Thyroid gland (tissue), 4 donors: Measurements from ENCODE around the gene MAD1L1.

ENCODE experiments used
- POLR2A ChIP-seq, 2 donors: fragments of 450-650 bp; IDR thresholded peaks; one replicate each; pipeline ENCODE4 v1.6.1; 2017; ENCODE audit warnings: antibody characterized with exemption in 2 of 2, mild to moderate bottlenecking in 2 of 2, moderate library complexity in 1 of 2
- TF ChIP-seq, protein P1 (sequence below), 6 experiments: fragments of 200-600 bp in 3 of 6; fragments of 450-650 bp in 3 of 6; sonication (generic) in 3 of 6; IDR thresholded peaks; one replicate each; pipeline ENCODE4 v1.5.1; 2016 to 2019; ENCODE audit warnings: antibody characterized with exemption in 6 of 6, mild to moderate bottlenecking in 2 of 6, inconsistent platforms in 1 of 6, moderate library complexity in 1 of 6

DNA sequence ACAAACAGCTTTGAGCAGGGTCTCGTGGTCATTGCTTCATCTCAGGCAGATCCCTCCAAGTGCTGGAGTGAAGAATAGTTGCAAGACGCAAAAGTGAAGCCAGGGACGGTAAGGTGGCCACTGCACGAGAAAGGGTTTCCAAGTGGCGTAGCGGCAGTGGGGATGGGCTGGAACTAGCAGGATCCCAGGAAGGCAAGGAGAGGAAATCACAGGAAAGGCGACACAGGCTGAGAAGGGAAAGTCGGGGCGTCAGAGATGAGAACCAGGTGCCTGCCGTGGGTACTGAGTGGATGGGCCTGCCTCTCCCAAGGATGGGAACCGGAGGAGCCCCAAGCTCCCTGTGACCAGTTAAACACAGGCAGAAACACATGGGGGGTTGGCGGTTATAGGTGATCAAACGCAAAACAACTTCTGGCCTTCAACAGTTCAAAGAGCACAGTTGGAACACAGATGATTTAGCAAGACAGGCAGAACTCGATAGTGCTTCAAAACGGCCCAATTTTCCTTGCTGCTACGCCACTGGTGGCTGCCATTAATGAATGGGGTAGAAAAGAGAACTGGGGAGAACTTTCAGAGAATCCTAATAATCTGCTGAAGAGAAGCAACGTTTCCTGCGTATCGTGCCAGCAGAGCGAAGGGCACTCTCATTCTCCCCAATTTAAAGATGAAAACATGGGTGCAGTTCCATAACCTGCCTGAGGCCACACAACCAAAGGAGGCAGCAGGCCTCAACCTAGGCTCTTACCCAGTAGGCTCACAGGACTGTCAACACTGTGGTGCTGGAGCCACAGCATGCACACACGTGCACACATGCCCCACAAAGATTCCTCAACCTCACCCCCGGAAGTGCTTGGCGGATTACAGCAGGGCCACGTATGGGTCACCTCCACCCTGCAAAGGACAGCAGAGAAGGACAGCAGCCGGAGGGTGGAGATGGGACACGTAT is 61.9 kb downstream of the MAD1L1 start:
- TF ChIP-seq, protein P1, sequence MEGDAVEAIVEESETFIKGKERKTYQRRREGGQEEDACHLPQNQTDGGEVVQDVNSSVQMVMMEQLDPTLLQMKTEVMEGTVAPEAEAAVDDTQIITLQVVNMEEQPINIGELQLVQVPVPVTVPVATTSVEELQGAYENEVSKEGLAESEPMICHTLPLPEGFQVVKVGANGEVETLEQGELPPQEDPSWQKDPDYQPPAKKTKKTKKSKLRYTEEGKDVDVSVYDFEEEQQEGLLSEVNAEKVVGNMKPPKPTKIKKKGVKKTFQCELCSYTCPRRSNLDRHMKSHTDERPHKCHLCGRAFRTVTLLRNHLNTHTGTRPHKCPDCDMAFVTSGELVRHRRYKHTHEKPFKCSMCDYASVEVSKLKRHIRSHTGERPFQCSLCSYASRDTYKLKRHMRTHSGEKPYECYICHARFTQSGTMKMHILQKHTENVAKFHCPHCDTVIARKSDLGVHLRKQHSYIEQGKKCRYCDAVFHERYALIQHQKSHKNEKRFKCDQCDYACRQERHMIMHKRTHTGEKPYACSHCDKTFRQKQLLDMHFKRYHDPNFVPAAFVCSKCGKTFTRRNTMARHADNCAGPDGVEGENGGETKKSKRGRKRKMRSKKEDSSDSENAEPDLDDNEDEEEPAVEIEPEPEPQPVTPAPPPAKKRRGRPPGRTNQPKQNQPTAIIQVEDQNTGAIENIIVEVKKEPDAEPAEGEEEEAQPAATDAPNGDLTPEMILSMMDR (IDR thresholded peaks at IDR 0.05), result no peak
- no peak for TF ChIP-seq POLR2A (IDR thresholded peaks at IDR 0.05)
